Activated naive CD4-positive, alpha-beta T cell treated with anti-CD3 and anti-CD28 coated beads for 36 hours (primary cell): Measurements from ENCODE around the gene PBX1. TPM values are rescaled to one million over a fixed set of nuclear protein-coding genes. Genes with fewer than 3 reads are reported as not detected.

Experiments
- CTCF ChIA-PET: fragments of 350-600 bp; sonication (Branson Sonifier 250); formaldehyde crosslinking; loops from one replicate; lab custom pipeline; 2021; ENCODE audit warnings: antibody characterized with exemption; lab: Charles Lee
- DNase-seq: peaks from one replicate; pipeline ENCODE4 v3.0.0-alpha.2; 2020
- H3K27ac Mint-ChIP-seq: one replicate; pipeline ENCODE4 v1.8.0; 2021; ENCODE audit warnings: mild to moderate bottlenecking, mixed read lengths
- H3K27me3 Mint-ChIP-seq: one replicate; pipeline ENCODE4 v1.8.0; 2021; ENCODE audit warnings: low read depth, mixed read lengths
- H3K36me3 Mint-ChIP-seq: one replicate; pipeline ENCODE4 v1.8.0; 2021; ENCODE audit warnings: low read depth, mixed read lengths
- H3K4me1 Mint-ChIP-seq: one replicate; pipeline ENCODE4 v1.8.0; 2021; ENCODE audit warnings: low read depth, mixed read lengths
- H3K4me3 Mint-ChIP-seq: one replicate; pipeline ENCODE4 v1.8.0; 2021; ENCODE audit warnings: mild to moderate bottlenecking, moderate library complexity, mixed read lengths
- H3K9me3 Mint-ChIP-seq: one replicate; pipeline ENCODE4 v1.8.0; 2021; ENCODE audit warnings: mixed read lengths
- intact Hi-C: fragments of 100-400 bp; cut with micrococcal nuclease; formaldehyde crosslinking; loops from one replicate; pipeline ENCODE4 v1.15.1; 2023
- total RNA-seq, 2 experiments: library from RNA; stranded (reverse); gene quantifications; one replicate each; pipeline ENCODE4 v1.2.3, GENCODE V29; 2021

PBX1 gene
- total RNA-seq, 2 experiments from 2014 or later = 0.27 to 0.31 TPM

GRCh38 chr1:164805399-164805798 is 246.4 kb downstream of the PBX1 start:
- CTCF ChIA-PET = no interaction called here
- Mint-ChIP-seq H3K27me3 (no peaks in the 10 kb centered on the region), H3K36me3 (no peaks in the 10 kb centered on the region), H3K4me1 (no peaks in the 10 kb centered on the region), H3K27ac (no peak overlapping the region), H3K9me3 (peaks cover 2% of the 10 kb centered on the region), H3K4me3 (no peak overlapping the region)
- intact Hi-C loops = no loop called here
- no peak for DNase-seq

GRCh38 chr1:164806531-164806930 is 247.5 kb downstream of the PBX1 start:
- H3K9me3 Mint-ChIP-seq = peaks cover 2% of the 10 kb centered on the region
- no peaks in the 10 kb centered on the region for H3K36me3 Mint-ChIP-seq
- CTCF ChIA-PET = interaction anchor here (0.6 kb wide), 1 partner anchor 419 kb away, joined by 3 read pairs; no protein-coding TSS in a partner anchor
- DNase-seq = no peak
- intact Hi-C loops = no loop called here
- no peak overlapping the region for H3K4me3 Mint-ChIP-seq
- no peaks in the 10 kb centered on the region for H3K27me3 Mint-ChIP-seq
- no peaks in the 10 kb centered on the region for H3K4me1 Mint-ChIP-seq
- H3K27ac Mint-ChIP-seq = no peak overlapping the region

GRCh38 chr1:164813776-164814175 is 254.8 kb downstream of the PBX1 start:
- Mint-ChIP-seq H3K36me3 (no peaks in the 10 kb centered on the region), H3K9me3 (no peaks in the 10 kb centered on the region), H3K4me3 (no peak overlapping the region), H3K27me3 (peaks cover 3% of the 10 kb centered on the region), H3K27ac (no peak overlapping the region), H3K4me1 (no peaks in the 10 kb centered on the region)
- DNase-seq = no peak
- CTCF ChIA-PET = no interaction called here
- intact Hi-C loops = no loop called here

GRCh38 chr1:164821648-164822047 is 262.7 kb downstream of the PBX1 start:
- CTCF ChIA-PET = no interaction called here
- Mint-ChIP-seq H3K27me3 (peaks cover 3% of the 10 kb centered on the region), H3K9me3 (peaks cover 4% of the 10 kb centered on the region), H3K4me1 (no peaks in the 10 kb centered on the region), H3K4me3 (no peak overlapping the region), H3K36me3 (no peaks in the 10 kb centered on the region), H3K27ac (no peak overlapping the region)
- intact Hi-C loops = no loop called here
- DNase-seq = no peak

GRCh38 chr1:164823486-164824279 is 264.7 kb downstream of the PBX1 start:
- H3K9me3 Mint-ChIP-seq = peaks cover 4% of the 10 kb centered on the region
- no peaks in the 10 kb centered on the region for H3K36me3 Mint-ChIP-seq
- no peak for DNase-seq
- H3K27ac Mint-ChIP-seq = no peak overlapping the region
- H3K4me1 Mint-ChIP-seq = no peaks in the 10 kb centered on the region
- no peaks in the 10 kb centered on the region for H3K27me3 Mint-ChIP-seq
- intact Hi-C loops = no loop called here
- H3K4me3 Mint-ChIP-seq = no peak overlapping the region
- CTCF ChIA-PET = no interaction called here

GRCh38 chr1:164824542-164824941 is 265.6 kb downstream of the PBX1 start:
- Mint-ChIP-seq H3K36me3 (no peaks in the 10 kb centered on the region), H3K27me3 (no peaks in the 10 kb centered on the region), H3K27ac (no peak overlapping the region), H3K9me3 (peaks cover 4% of the 10 kb centered on the region), H3K4me1 (no peaks in the 10 kb centered on the region), H3K4me3 (no peak overlapping the region)
- CTCF ChIA-PET = no interaction called here
- intact Hi-C loops = no loop called here
- DNase-seq = no peak

GRCh38 chr1:164830628-164831027 is 271.6 kb downstream of the PBX1 start:
- DNase-seq = no peak
- Mint-ChIP-seq H3K4me3 (no peak overlapping the region), H3K27me3 (no peaks in the 10 kb centered on the region), H3K36me3 (no peaks in the 10 kb centered on the region), H3K9me3 (peaks cover 1% of the 10 kb centered on the region), H3K4me1 (no peaks in the 10 kb centered on the region), H3K27ac (no peak overlapping the region)
- intact Hi-C loops = no loop called here
- CTCF ChIA-PET = no interaction called here

GRCh38 chr1:164834641-164835040 is 275.7 kb downstream of the PBX1 start:
- CTCF ChIA-PET = no interaction called here

GRCh38 chr1:164836614-164837018 is 277.6 kb downstream of the PBX1 start:
- CTCF ChIA-PET = no interaction called here
- H3K4me1 Mint-ChIP-seq = no peaks in the 10 kb centered on the region
- no peaks in the 10 kb centered on the region for H3K9me3 Mint-ChIP-seq
- DNase-seq = no peak
- no peaks in the 10 kb centered on the region for H3K36me3 Mint-ChIP-seq
- intact Hi-C loops = no loop called here
- H3K4me3 Mint-ChIP-seq = no peak overlapping the region
- H3K27me3 Mint-ChIP-seq = peaks cover 3% of the 10 kb centered on the region
- no peak overlapping the region for H3K27ac Mint-ChIP-seq

More at GRCh38 chr1:164834641-164835040, 275.7 kb downstream of the PBX1 start:
- Mint-ChIP-seq H3K4me3 (no peak overlapping the region), H3K9me3 (peaks cover 1% of the 10 kb centered on the region), H3K27ac (no peak overlapping the region), H3K36me3 (no peaks in the 10 kb centered on the region), H3K4me1 (no peaks in the 10 kb centered on the region), H3K27me3 (peaks cover 3% of the 10 kb centered on the region)
- intact Hi-C loops = no loop called here
- DNase-seq = no peak

GRCh38 chr1:164838786-164839185 is 279.8 kb downstream of the PBX1 start:
- H3K27me3 Mint-ChIP-seq = peaks cover 3% of the 10 kb centered on the region

GRCh38 chr1:164840936-164841335 is 282.0 kb downstream of the PBX1 start:
- DNase-seq = no peak
- CTCF ChIA-PET = no interaction called here
- Mint-ChIP-seq H3K9me3 (no peaks in the 10 kb centered on the region), H3K4me3 (no peak overlapping the region), H3K36me3 (no peaks in the 10 kb centered on the region), H3K27me3 (peaks cover 3% of the 10 kb centered on the region), H3K4me1 (no peaks in the 10 kb centered on the region), H3K27ac (no peak overlapping the region)
- intact Hi-C loops = no loop called here

More at GRCh38 chr1:164838786-164839185, 279.8 kb downstream of the PBX1 start:
- no peaks in the 10 kb centered on the region for H3K36me3 Mint-ChIP-seq
- CTCF ChIA-PET = no interaction called here
- no peak for DNase-seq
- H3K9me3 Mint-ChIP-seq = no peaks in the 10 kb centered on the region
- intact Hi-C loops = no loop called here
- no peak overlapping the region for H3K27ac Mint-ChIP-seq
- no peaks in the 10 kb centered on the region for H3K4me1 Mint-ChIP-seq
- no peak overlapping the region for H3K4me3 Mint-ChIP-seq

- CTCF ChIA-PET = interaction anchor here (0.6 kb wide), 1 partner anchor 8 kb away, joined by 3 read pairs; no protein-coding TSS in a partner anchor
- Mint-ChIP-seq H3K27me3 (peaks cover 3% of the 10 kb centered on the region), H3K9me3 (no peaks in the 10 kb centered on the region)
Measured at GRCh38 chr1:164841702-164842465, 282.9 kb downstream of the PBX1 start.

More at GRCh38 chr1:164841702-164842465, 282.9 kb downstream of the PBX1 start:
- no peaks in the 10 kb centered on the region for H3K36me3 Mint-ChIP-seq
- intact Hi-C loops = no loop called here
- H3K27ac Mint-ChIP-seq = no peak overlapping the region
- H3K4me1 Mint-ChIP-seq = no peaks in the 10 kb centered on the region
- H3K4me3 Mint-ChIP-seq = no peak overlapping the region
- no peak for DNase-seq
